Measurements from ENCODE around the gene ANKRD55. TPM values are rescaled to one million over a fixed set of nuclear protein-coding genes. Genes with fewer than 3 reads are reported as not detected.
A peak's percentile ranks its signal among the peaks of the same experiment; 100 is the strongest.

ANKRD55 gene
- total RNA-seq, 1 experiment from 2014 or later: not detected

DNA sequence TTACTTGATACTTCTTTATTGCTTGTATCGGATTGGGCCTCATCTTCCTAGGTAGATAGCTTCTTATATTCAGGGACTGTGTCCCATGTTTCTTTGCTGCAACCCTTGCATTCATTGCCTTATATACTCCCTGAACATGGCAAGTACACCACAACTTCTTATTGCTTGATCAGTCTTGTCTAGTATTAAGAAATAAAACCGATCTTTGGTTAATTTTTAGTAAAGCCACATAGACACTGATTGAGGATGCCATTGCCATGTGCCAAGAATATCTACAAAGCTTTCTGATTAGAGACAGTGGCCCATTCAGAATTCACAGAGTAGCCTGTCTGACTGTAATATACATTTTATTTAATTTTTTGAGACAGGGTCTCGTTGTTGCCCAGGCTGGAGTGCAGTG lies 34.7 kb upstream of the ANKRD55 start:
- Histone ChIP-seq H3K27me3 (ENCODE audit: low read length) (no peaks in the 10 kb centered on the region), H3K79me2 (ENCODE audit: low read length) (no peaks in the 10 kb centered on the region), H3K9me2 (replicated peaks; ENCODE audit: low read length) (no peaks in the 10 kb centered on the region), H3K4me2 (ENCODE audit: low read length) (no peak overlapping the region), H3K27ac (ENCODE audit: low read length) (no peak overlapping the region), H3F3A (ENCODE audit: low read length, unreplicated experiment) (no peaks in the 10 kb centered on the region), H3K36me3 (ENCODE audit: low read depth, low read length) (no peaks in the 10 kb centered on the region), H3K9me3 (ENCODE audit: low read length) (no peaks in the 10 kb centered on the region), H3K9ac (ENCODE audit: low read length) (no peak overlapping the region), H4K20me1 (ENCODE audit: low read length) (no peaks in the 10 kb centered on the region), H3K4me3 (ENCODE audit: low read length) (no peak overlapping the region), H3K4me1 (ENCODE audit: insufficient read depth, low read length) (peaks cover 4% of the 10 kb centered on the region; the same call in 1 of the 2 replicates), H2AFZ (ENCODE audit: low read length) (no peak overlapping the region)
- POLR2A ChIA-PET (ENCODE audit: unreplicated experiment): no interaction called here
- CTCF ChIA-PET: no interaction called here
- TF ChIP-seq EZH2phosphoT487 (IDR thresholded peaks at IDR 0.05; ENCODE audit: borderline replicate concordance, low read length) (no peak), EZH2 (IDR thresholded peaks at IDR 0.05; ENCODE audit: low read length, unreplicated experiment) (no peak)
- TF ChIP-seq, protein P1, sequence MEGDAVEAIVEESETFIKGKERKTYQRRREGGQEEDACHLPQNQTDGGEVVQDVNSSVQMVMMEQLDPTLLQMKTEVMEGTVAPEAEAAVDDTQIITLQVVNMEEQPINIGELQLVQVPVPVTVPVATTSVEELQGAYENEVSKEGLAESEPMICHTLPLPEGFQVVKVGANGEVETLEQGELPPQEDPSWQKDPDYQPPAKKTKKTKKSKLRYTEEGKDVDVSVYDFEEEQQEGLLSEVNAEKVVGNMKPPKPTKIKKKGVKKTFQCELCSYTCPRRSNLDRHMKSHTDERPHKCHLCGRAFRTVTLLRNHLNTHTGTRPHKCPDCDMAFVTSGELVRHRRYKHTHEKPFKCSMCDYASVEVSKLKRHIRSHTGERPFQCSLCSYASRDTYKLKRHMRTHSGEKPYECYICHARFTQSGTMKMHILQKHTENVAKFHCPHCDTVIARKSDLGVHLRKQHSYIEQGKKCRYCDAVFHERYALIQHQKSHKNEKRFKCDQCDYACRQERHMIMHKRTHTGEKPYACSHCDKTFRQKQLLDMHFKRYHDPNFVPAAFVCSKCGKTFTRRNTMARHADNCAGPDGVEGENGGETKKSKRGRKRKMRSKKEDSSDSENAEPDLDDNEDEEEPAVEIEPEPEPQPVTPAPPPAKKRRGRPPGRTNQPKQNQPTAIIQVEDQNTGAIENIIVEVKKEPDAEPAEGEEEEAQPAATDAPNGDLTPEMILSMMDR (conservative IDR thresholded peaks at IDR 0.05; ENCODE audit: low read depth, low read length): no peak
- intact Hi-C loops (cut with micrococcal nuclease): no loop called here
- ATAC-seq (no peak), DNase-seq (no peak)
- BruUV-seq (replicated peaks): no TSS peak

DNA sequence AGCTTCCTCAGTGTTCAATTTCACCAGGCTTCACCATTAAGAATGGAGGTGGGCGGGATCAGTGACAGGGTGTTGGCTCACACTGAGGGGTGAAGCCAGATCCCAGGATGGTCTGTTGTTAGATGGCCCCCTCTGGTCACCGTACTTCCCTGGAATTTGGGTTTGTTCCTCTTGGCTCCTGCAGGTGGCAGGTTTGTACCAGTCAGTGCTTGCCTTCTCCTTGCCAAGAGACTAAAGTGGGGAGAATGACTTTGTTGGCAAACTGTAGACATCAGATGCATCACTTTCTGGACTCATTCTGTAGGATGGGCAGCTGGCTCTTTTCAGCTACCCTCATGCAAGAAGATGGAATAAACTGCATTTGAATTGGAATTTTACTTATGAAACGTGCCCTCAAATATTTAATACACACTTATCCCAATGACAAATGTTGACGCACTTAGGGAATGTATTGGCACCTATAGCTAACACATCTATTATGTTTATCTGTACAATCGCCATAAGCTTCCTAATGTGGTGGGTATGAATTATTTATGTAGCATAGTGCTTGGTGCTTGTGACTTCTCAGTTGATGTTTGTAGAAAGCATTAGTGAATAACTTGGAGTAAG lies 31.4 kb upstream of the ANKRD55 start:
- CTCF ChIA-PET: interaction anchor here (0.5 to 1.2 kb wide), 2 partner anchors 574 to 638 kb away, joined by 4 read pairs; no protein-coding TSS in a partner anchor
- no TSS peak for BruUV-seq (replicated peaks)

More for the DNA sequence above, 31.4 kb upstream of the ANKRD55 start:
- TF ChIP-seq EZH2phosphoT487 (IDR thresholded peaks at IDR 0.05; ENCODE audit: borderline replicate concordance, low read length): no peak
- TF ChIP-seq, protein P1 (conservative IDR thresholded peaks at IDR 0.05; ENCODE audit: low read depth, low read length): peak; percentile 79
- peaks cover under 1% of the 10 kb centered on the region; the same call in 1 of the 2 replicates for H3K4me1 ChIP-seq (ENCODE audit: insufficient read depth, low read length)
- no peak overlapping the region for H3K27ac ChIP-seq (ENCODE audit: low read length)
- POLR2A ChIA-PET (ENCODE audit: unreplicated experiment): no interaction called here
- H3F3A ChIP-seq (ENCODE audit: low read length, unreplicated experiment): no peaks in the 10 kb centered on the region
- no peaks in the 10 kb centered on the region for H3K36me3 ChIP-seq (ENCODE audit: low read depth, low read length)
- ATAC-seq (peak; percentile 75), DNase-seq (peak; percentile 66)
- intact Hi-C loops (cut with micrococcal nuclease): loop anchor here (5.0 kb wide), 1 partner anchor 57 kb away; no protein-coding TSS in a partner anchor
- H2AFZ ChIP-seq (ENCODE audit: low read length): peak overlapping the region; percentile 71; the same call in 1 of the 2 replicates
- H3K9me3 ChIP-seq (ENCODE audit: low read length): no peaks in the 10 kb centered on the region
- H3K4me2 ChIP-seq (ENCODE audit: low read length): peak overlapping the region; percentile 67
- H4K20me1 ChIP-seq (ENCODE audit: low read length): no peaks in the 10 kb centered on the region
- H3K9ac ChIP-seq (ENCODE audit: low read length): no peak overlapping the region
- H3K79me2 ChIP-seq (ENCODE audit: low read length): no peaks in the 10 kb centered on the region
- H3K27me3 ChIP-seq (ENCODE audit: low read length): no peaks in the 10 kb centered on the region
- no peaks in the 10 kb centered on the region for H3K9me2 ChIP-seq (replicated peaks; ENCODE audit: low read length)
- H3K4me3 ChIP-seq (ENCODE audit: low read length): 0 out of 2 replicates have a peak overlapping the region, but pooled peaks have one; percentile 29
